GM12873 (cell line): Measurements from ENCODE around the gene SACM1L.

Source experiments
- CTCF ChIP-seq: IDR thresholded peaks from 2 replicates; pipeline ENCODE4 v1.5.1; 2012; ENCODE audit warnings: low read depth, mild to moderate bottlenecking, moderate library complexity, low read length, control low read depth; ENCODE audit not compliant: insufficient read depth; ENCODE audit errors: missing control alignments

Gene SACM1L

GRCh38 chr3:45792036-45792435 is 102.8 kb downstream of the SACM1L start:
- no peak for TF ChIP-seq CTCF

GRCh38 chr3:45792516-45793172 is 103.4 kb downstream of the SACM1L start:
- no peak for TF ChIP-seq CTCF

GRCh38 chr3:45793482-45794176 is 104.4 kb downstream of the SACM1L start:
- TF ChIP-seq CTCF: no peak

- TF ChIP-seq CTCF: no peak
Measured at GRCh38 chr3:45794177-45794560, 105.0 kb downstream of the SACM1L start.

GRCh38 chr3:45794660-45795059 is 105.5 kb downstream of the SACM1L start:
- TF ChIP-seq CTCF: no peak
